Left forelimb (tissue), 1 donor: ENCODE data around the gene PRKN.

ENCODE experiments used
- DNase-seq: peaks from one replicate; pipeline ENCODE4 v3.0.0-alpha.2; 2018; ENCODE audit warnings: low spot score

Gene PRKN

DNA sequence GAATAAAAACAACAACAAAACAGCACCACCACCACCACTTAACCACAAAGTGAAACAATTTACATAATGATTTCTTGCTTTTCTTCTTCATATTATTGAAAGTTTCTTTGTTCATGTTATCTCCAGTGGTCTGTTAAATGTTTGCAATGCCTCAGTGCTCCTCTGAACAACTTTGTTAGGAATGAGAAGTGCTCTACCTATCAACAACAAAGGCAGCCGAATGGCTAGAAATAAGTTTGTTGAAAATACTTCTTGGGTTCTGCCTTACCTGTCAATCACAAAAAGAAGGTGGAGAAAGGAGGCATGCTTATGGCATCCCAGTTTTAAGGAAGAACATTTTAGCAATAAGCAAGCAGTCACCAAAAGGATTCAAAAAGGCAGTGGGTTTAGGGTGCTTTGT, 490.2 kb downstream of the PRKN start:
- DNase-seq: no peak

DNA sequence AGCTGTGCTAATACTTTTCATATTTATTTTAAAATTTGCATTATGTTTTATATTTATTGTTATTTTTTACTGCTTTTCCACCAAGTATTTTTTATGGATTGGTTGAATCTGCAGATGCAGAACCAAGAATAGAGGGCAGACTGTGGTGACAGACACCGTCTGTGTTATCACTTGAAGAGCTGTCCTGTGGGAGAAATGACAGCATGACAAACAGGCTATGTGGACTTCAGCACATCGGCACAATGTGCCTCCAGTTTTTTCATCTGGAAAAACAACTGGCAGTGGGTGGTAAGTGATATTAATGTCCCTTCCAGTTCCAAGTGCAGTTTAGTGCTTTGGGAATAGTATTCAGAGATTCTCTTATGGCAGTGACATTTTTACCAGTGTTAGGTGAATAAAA, 492.9 kb downstream of the PRKN start:
- DNase-seq: no peak

DNA sequence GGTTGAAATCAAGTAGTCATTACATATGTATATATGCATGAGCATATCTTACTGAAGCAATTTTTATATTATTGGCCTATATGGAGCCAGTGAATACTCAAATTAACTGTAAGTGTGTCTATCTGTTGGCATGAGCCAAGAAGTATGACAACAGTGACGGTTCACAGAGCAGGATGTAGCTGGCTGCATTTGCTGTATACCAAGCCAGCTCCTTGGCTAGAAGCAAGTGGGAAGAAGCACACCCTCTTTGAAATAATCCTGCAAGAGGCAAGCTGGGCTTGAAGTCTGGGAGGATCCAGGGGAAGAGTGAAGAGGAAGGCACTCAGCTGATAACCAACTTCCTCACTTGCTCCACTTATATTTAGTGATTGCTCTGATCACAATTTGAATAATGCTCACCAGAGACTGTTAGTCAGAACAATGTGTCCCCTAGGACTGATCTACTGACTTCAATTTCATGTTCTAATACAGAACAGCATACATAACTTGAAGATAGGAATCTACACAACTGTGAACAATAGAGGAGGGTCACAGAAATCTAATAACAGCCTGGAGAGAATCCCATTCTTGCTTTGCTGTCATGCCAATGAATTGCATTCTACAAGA, 497.3 kb downstream of the PRKN start:
- DNase-seq: no peak

DNA sequence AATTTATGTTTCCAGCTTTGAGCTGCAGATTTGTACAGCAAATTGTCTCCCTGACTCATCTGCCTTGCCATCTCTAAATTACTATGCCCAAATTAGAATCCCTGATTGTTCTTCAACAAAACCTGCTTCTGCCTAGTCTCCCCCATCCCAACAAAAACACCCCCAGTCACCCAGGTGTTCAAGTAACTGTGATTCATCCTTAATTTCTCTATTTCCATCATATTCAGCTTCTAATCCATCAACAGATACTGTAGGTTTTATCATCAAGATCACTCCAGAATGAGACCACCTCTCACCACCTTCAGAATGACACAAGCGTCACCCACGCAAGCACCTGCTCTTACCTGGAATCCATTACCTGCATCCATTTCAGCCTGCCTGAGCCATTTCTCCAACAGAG, 498.5 kb downstream of the PRKN start:
- no peak for DNase-seq

DNA sequence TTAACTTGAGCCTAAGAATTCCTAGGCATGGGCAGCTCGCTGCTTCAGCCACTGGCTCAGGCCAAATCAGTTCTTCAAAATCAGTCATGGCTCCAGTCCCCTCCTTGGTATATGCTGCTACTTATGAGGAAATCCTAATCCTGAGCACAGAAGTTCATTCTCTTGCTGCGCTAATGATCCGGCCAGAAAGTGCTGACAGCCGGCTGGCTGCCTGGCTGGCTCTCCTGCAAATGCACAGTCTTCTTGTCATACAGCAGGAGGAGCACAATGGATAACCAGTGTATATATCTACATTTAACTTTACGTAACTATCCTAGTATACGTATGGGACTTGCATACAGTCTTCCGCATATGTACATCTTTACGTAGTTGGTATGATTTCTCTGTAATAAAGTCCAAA, 500.8 kb downstream of the PRKN start:
- DNase-seq: no peak

DNA sequence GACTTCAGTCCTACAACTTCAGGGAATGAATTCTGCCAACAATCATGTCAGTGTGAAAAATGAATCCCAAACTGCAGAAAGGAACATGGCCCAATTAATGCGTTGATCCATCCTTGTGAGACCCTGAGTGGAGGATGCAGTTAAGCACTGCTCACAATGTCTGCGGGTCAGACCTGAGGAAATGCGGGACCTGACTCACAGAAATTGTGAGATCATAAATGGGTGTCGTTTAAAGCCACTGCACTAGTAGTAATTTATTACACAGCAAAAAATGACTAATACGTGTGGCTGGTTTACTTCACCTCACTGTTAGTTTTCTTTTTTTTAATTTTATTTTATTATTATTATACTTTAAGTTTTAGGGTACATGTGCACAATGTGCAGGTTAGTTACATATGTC, 505.0 kb downstream of the PRKN start:
- no peak for DNase-seq

DNA sequence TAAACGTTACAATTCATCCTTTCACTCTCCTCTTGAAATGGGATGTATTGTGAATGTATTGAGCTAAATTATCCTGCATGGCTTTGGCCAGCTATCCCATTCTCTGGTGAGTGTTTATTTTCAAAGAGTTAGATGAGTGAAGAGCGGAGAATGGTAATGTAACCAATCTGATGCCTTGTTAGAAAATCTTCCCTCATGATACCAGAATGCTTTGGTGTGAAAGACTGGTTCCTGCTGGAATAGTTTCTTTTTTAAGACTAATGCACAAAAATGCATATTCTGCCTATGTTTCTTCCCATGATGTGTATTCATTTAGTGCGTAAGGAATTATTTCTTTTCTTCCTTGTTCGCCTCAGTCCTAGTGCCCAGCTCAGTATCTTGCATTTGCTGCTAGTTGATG, 506.7 kb downstream of the PRKN start:
- DNase-seq: no peak

DNA sequence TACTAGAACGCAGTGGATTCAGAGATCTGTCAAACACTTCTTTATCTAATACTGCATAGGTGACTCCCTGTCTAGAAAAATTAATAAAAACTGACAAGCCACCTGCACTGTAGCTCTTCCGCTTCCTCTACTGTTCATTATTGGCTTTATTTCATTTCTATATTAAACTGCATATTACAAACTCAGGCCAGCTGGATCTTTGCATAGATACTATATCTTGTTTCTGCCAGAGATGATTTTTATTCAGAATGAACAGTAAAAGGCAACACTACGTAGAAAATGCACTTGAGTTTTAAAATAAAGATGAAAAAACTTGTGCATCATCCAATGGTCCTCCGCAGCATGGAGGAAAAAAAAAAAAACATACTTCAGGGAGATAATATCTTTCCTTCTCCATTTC, 508.3 kb downstream of the PRKN start:
- DNase-seq: no peak

DNA sequence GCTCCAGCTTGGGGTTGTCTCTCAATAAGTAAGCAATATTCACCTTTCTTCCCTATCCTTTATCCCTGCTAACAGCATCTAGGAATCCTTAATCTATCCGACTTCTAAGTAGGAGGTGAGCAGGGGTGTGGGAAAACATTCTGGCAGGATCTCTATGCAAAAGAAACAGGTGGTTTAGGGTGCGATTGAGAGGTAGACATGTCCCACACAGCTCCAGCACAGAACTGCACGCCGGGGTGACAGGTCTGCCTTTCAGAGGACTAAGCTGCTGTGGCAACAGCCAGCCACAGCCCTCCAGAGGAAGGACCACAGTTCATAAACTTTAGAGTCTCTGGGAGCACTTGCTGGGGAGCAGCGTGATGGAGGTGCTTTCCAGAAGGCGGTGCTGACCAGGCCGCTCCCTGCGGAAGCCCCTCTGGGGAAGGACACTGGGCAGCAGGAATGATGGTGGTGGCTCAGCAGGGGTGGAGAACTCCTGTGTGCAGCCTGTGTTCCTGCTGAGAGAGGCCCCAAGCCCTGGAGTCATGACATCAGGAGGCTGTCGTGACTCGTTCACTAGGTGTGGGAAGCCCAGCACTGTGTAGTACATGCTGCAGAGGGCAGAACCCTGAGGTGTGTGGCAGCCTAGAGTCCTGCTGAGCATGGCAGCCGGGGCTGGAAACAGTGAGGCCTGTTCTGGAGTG, 509.6 kb downstream of the PRKN start:
- DNase-seq: no peak

DNA sequence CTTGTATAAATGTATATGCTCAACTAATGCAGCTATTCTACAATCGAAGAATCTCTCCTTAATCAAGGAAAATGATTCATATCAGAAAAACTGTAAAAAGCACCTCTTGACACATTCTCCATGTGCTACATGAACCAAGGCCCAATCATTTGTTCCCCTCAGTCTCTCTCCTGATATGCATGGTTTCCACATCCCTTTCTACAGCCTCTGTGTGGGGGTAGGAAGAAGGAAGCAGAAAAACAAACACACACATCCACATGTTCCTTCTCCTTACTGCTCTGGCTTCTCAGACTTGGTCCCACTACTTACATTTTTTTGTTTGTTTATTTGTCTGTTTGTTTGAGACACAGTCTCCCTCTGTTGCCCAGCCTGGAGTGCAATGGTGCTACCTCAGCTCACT, 510.5 kb downstream of the PRKN start:
- DNase-seq: no peak

DNA sequence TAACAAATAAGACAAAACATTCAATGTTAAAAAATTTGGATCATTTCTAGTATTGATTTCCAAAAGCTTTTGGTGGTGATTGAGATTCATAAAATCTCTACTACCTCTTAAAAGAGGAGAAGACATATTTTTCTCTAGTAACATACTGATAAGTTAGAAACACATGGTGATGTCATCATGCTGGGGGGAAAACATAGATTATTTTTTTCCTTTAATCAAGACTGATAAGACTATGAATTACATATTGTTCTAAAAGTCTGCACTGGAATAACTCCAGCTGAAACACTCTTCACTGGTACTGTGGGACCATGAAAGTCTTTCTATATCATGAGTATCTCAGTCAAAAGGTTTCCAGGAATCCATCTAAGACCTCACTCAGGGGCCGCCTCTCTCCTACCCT, 515.8 kb downstream of the PRKN start:
- DNase-seq: no peak

DNA sequence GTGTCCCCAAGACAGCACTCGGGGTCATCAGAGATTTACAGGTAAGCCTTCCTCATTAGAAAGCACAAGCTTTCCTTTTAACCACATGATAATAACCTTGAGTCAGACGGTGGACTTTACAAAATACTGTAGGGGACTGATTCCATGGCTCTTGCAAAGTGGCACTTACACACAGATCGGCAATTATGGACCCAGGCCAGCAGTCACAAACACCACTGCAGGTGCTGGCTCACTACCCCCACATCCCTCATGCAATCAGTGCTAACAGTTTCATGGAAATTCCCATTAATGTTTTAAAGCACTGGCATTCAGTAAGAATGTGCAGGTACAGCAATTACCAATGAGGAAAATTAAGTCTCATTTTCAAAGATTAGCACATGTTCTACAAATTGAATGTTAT, 516.5 kb downstream of the PRKN start:
- DNase-seq: no peak

DNA sequence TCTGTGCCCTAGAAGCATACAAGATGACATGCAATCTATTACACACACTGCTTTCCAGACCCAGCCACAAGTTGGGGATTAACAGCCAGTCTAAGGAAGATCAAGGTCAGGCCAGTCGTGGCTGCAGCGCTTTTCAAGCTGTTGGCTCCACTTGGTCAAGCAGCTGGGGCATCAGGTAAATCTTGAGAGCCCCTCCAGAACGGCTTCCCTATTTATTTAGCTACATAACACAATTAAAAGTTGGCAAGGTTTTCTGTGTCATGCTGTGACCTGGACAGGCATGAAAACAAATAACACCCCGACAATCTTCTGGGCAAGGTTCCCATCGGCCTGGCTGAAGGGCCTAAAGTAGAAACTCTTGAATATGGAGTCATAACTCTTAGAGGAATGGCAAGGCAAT, 524.3 kb downstream of the PRKN start:
- no peak for DNase-seq

DNA sequence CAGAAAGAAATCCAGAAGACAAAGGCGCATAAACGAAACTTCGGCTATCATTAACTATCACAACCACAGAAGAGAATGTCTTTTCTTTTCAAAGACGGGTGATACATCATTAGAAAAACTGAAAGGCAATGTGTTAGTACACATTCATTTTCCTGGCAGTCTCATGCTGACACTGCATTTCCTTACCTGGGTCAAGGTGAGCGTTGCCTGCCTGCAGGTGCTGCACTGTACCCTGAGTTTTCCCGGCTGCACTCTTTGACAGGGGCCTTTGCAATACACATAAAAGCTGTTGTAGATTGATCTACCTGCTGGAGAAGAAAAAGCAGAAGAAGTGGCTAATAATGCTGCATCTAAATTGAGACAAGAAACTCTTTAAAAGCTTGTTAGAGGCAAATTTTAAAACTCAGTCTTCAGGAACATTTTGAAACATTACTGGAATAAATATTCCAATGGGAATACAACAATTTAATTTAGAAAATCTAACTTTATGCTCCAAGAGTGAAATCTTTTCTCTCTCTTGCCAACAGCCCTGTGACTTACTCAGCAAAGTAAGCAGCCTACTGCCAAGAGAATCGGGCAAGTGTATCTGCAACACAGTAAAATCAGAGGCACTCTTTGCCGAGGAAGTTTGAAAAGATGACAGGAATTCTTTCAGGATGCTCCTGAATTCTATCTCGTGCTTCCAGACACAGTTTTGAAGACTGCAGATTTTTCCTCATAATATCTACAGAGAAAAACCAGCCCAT, 526.4 kb downstream of the PRKN start:
- no peak for DNase-seq

DNA sequence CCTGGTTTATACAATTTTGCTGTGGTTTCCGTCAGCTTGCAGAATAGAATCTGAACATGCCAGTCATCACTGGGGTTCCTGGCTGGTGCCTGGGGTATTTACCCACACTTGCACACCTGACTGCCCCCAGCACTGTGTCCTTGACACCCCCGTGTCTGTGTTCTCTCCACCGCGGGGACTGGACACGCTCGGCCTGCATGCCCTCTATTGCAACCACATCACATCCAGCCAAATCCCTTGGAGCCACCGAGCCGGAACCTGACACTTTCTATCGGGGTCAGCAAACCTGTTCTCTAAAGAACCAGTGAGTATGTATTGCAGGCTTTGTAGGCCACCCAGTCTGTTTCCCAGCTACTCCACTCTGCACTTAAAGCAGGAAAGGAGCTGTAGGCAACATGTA, 527.5 kb downstream of the PRKN start:
- no peak for DNase-seq

DNA sequence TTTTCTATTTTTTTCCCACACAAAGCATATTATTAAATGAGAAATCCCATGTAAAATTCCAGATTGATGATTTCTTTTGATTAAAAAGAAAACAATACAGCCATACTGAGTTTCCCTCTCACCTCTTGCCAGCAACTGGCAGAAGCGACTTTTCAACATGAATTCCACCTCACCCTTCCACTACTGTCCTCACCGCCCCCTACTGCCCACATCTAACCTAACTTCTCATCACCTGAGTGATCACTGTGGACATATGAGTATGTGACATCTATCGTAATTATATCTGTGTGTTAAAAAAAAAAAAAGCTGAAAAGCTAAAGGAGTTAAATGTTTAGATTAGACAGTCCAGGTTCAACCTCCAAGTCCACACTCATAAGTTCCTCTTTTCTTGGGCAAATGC, 528.6 kb downstream of the PRKN start:
- DNase-seq: no peak

DNA sequence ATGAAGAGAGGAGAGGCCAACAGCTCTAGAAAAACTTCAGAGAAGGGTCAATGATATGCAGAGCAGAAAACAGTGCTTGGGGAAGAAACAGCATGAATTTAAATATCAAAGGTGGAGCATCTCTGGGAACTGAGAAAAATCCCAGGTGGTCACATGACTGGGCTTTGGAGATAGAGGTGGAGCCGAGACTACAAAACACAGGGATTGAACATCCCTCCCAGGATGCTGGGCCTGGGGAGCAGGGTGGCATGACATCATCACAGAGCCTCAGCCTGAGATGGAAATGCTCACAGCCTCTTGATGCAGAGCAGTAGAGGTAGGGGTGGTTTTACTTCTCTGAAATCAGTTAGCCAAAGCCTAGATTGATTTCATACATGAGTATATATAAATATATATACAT, 529.5 kb downstream of the PRKN start:
- no peak for DNase-seq

DNA sequence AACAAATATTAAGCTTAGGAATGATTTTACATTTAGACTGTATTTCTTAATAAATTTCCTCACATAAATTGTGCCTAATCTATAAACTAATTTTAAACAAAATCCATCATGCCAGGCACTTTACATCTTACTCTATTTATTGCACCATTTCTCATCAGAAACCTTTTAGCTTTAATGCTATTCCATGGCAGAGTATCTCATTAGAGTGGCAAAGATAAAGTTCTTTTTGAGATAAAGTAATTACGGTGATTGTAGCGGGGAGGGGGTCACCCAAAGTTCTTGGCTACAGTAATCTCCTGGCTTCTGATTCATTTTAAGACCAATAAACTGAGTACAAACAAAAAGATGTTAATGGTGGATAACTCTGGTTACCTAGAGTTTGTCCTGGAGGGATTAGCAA, 532.1 kb downstream of the PRKN start:
- no peak for DNase-seq

DNA sequence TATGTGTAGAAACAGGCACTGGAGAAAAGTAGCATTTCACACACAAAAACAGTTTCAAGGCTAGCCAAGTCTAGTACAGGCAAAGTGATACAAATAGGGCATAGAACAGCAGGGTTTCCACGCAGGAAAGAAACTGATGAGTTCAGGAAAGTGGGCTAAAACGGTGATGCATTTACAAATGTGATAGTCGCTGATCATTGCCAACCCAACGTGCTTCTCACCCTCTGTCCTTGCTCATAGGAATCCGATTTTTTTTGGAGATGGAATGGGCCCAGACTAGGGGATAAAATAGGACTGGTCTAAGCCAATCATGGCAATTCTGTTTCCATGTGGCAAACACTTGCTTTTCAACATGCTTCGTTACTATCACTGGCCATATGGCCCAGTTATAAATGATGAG, 536.6 kb downstream of the PRKN start:
- DNase-seq: no peak

DNA sequence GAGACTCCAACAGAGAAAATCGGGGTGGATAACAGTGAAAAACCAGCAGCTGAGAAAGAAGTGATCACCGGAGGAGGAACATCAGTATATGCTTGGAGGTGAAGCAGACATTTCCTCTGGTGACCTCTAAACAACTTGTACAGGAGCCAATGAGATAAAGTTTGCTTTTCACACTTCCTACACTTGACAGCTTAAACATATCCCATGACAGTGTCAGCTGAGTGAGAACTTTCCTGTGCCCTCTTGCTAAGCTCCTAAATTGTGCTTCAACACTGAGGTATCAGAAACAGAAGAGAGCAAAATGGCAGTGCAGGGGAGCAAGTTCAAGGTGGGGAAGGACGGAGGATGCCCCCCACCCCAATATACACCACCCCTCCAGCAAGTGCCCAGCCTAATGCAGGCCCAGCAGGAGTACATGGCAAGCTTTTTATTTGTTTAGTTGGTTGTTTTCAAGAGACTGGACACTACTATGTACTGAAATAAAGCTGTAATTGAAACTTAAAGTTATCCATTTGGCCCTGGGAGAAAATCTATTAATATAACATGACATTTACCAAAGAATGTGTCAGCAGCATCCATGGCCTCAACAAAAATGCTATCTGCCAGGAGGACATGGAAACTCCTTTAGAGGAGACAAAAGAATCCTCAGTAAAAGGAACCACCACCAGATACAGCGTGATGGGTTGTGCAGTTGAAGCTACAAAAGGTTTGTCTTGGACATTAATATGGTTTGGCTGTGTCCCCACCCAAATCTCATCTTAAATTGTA, 540.2 kb downstream of the PRKN start:
- DNase-seq: no peak

DNA sequence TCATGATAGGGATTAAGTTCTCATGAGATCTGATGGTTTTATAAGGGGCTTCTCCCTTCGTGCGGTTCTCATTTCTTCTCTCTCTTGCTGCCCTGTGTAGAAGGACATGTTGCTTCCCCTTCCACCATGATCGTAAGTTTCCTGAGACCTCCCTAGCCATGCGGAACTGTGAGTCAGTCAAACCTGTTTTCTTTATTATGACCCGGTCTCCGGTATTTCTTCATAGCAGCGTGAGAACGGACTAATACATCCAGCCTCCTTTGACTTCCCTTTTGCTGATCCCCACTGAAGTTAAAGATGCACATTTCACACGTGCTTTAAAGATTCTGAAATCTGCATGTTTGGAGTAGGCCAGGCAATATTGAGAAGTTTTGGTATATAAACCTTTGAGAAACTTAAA, 543.1 kb downstream of the PRKN start:
- DNase-seq: no peak

DNA sequence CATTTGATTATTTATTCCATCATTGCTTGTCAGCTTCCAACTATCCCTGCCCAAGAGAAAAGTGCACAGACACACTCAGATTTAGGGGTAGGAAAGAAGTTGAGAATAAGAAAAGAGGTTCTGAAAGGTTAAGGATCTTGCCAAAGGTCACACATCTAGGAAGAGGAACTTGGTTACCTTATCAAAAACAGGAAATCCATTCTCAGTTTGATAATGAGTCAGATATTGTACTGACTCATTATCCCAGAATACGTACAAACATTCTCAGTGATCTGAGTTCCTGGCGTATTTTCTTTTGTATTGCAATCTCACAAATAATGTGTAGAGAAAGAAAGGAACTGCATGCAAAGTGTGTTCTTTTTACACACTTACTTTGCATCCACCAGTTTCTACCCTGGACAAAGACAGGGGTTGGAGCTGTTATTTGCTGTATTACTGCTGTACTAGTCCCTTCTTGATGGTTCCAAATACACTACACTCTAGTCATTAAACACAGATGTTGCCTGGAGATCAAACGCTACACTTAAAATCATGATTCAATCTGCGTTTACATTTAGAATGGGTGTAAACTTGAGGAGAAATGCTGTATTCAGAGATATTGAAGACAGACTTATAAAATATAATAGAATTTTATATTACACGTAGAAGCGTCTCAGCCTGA, 545.7 kb downstream of the PRKN start:
- no peak for DNase-seq
